ENCODE results near the gene EXOSC3. TPM values are rescaled to one million over a fixed set of nuclear protein-coding genes. Genes with fewer than 3 reads are reported as not detected.

EXOSC3 gene
- total RNA-seq, 1 donor from 2014 or later: 69.9 TPM

- CTCF ChIA-PET: no interaction called here
Observed at GRCh38 chr9:37790096-37790495, 5.2 kb upstream of the EXOSC3 start.

GRCh38 chr9:37788332-37788731, 3.5 kb upstream of the EXOSC3 start:
- H3K27ac Mint-ChIP-seq: no peak overlapping the region
- no peak for TF ChIP-seq CTCF (IDR thresholded peaks at IDR 0.05)
- peak overlapping the region; percentile 21 for H3K4me3 Mint-ChIP-seq
- H3K27me3 Mint-ChIP-seq: no peaks in the 10 kb centered on the region
- CTCF ChIA-PET: no interaction called here
- H3K4me1 Mint-ChIP-seq: peaks cover 22% of the 10 kb centered on the region
- peaks cover 11% of the 10 kb centered on the region for H3K36me3 Mint-ChIP-seq (ENCODE audit: low read depth)
- no peak for ATAC-seq (ENCODE audit: low read depth)
- no peaks in the 10 kb centered on the region for H3K9me3 Mint-ChIP-seq
- no peak for DNase-seq
- POLR2A ChIA-PET: interaction anchor here (2.2 kb wide), 1 partner anchor 12 kb away, joined by 8 read pairs; the partner anchor contains the start of gene DCAF10
- intact Hi-C loops (cut with micrococcal nuclease): loop anchor here (10.0 kb wide), 2 partner anchors 194 to 304 kb away; partner anchors contain the start of genes POLR1E and TOMM5

More at GRCh38 chr9:37790096-37790495, 5.2 kb upstream of the EXOSC3 start:
- POLR2A ChIA-PET: interaction anchor here (2.2 kb wide), 1 partner anchor 11 kb away, joined by 8 read pairs; the partner anchor contains the start of gene DCAF10
- no peaks in the 10 kb centered on the region for H3K27me3 Mint-ChIP-seq
- H3K27ac Mint-ChIP-seq: no peak overlapping the region
- DNase-seq (no peak), ATAC-seq (ENCODE audit: low read depth) (no peak)
- H3K4me3 Mint-ChIP-seq: no peak overlapping the region
- TF ChIP-seq CTCF (IDR thresholded peaks at IDR 0.05): no peak
- H3K36me3 Mint-ChIP-seq (ENCODE audit: low read depth): peaks cover 2% of the 10 kb centered on the region
- intact Hi-C loops (cut with micrococcal nuclease): no loop called here
- peaks cover 7% of the 10 kb centered on the region for H3K4me1 Mint-ChIP-seq
- H3K9me3 Mint-ChIP-seq: no peaks in the 10 kb centered on the region

GRCh38 chr9:37787059-37787458, 2.2 kb upstream of the EXOSC3 start:
- intact Hi-C loops (cut with micrococcal nuclease): loop anchor here (10.0 kb wide), 2 partner anchors 192 to 302 kb away; partner anchors contain the start of genes POLR1E and TOMM5
- H3K27ac Mint-ChIP-seq: no peak overlapping the region
- peaks cover 34% of the 10 kb centered on the region for H3K4me1 Mint-ChIP-seq
- no peak overlapping the region for H3K4me3 Mint-ChIP-seq
- ATAC-seq (ENCODE audit: low read depth) (no peak), DNase-seq (no peak)
- H3K27me3 Mint-ChIP-seq: no peaks in the 10 kb centered on the region
- TF ChIP-seq CTCF (IDR thresholded peaks at IDR 0.05): no peak
- ChIA-PET POLR2A (no interaction called here), CTCF (no interaction called here)
- peaks cover 21% of the 10 kb centered on the region for H3K36me3 Mint-ChIP-seq (ENCODE audit: low read depth)
- H3K9me3 Mint-ChIP-seq: no peaks in the 10 kb centered on the region

- ATAC-seq (ENCODE audit: low read depth) (no peak), DNase-seq (no peak)
- POLR2A ChIA-PET: interaction anchor here (1.1 to 2.9 kb wide), 7 partner anchors 10 to 1383 kb away, joined by 4 to 63 read pairs (median 5); partner anchors contain the start of genes DCAF10, SLC25A51, TOMM5 and TRMT10B
- intact Hi-C loops (cut with micrococcal nuclease): loop anchor here (10.0 kb wide), 2 partner anchors 189 to 299 kb away; partner anchors contain the start of genes POLR1E and TOMM5
- Mint-ChIP-seq H3K27ac (peak overlapping the region; percentile 93), H3K9me3 (no peaks in the 10 kb centered on the region), H3K4me3 (peak overlapping the region; percentile 98), H3K36me3 (ENCODE audit: low read depth) (peaks cover 49% of the 10 kb centered on the region), H3K27me3 (no peaks in the 10 kb centered on the region), H3K4me1 (peaks cover 35% of the 10 kb centered on the region)
- TF ChIP-seq CTCF (IDR thresholded peaks at IDR 0.05): no peak
- CTCF ChIA-PET: no interaction called here
Observed at GRCh38 chr9:37784291-37784615, 611 bp downstream of the EXOSC3 start.

- Mint-ChIP-seq H3K4me1 (peaks cover 14% of the 10 kb centered on the region), H3K36me3 (ENCODE audit: low read depth) (peaks cover 80% of the 10 kb centered on the region), H3K27ac (no peak overlapping the region), H3K4me3 (no peak overlapping the region), H3K27me3 (no peaks in the 10 kb centered on the region), H3K9me3 (no peaks in the 10 kb centered on the region)
- intact Hi-C loops (cut with micrococcal nuclease): loop anchor here (10.0 kb wide), 1 partner anchor 76 kb away; no protein-coding TSS in a partner anchor
- ATAC-seq (ENCODE audit: low read depth) (no peak), DNase-seq (no peak)
- TF ChIP-seq CTCF (IDR thresholded peaks at IDR 0.05): no peak
- ChIA-PET POLR2A (no interaction called here), CTCF (no interaction called here)
Observed at GRCh38 chr9:37778534-37778933, 6.3 kb downstream of the EXOSC3 start.
